Muscle layer of duodenum (tissue), 2 donors: Measurements from ENCODE around the gene CCNT1.
A peak's percentile ranks its signal among the peaks of the same experiment; 100 is the strongest.
"Not testable (repeated sequence)": the region's sequence is repeated elsewhere in the genome, so short reads cannot be mapped to it uniquely, and the experiment has no call there.

Experiments
- H3K27ac ChIP-seq: one replicate; pipeline ENCODE4 v1.7.0; 2013; ENCODE audit warnings: mild to moderate bottlenecking, low read length
- H3K27me3 ChIP-seq: one replicate; pipeline ENCODE4 v1.7.0; 2013; ENCODE audit warnings: low read depth, mild to moderate bottlenecking, control low read depth, low read length
- H3K36me3 ChIP-seq, 2 donors: one replicate each; pipeline ENCODE4 v1.7.0; 2013; ENCODE audit warnings: low read length in 2 of 2, control low read depth in 1 of 2, mild to moderate bottlenecking in 1 of 2; ENCODE audit not compliant: insufficient read depth in 2 of 2, control insufficient read depth in 1 of 2
- H3K4me1 ChIP-seq, 2 donors: one replicate each; pipeline ENCODE4 v1.7.0; 2013; ENCODE audit warnings: low read length in 2 of 2, mild to moderate bottlenecking in 2 of 2, control low read depth in 1 of 2, moderate library complexity in 1 of 2; ENCODE audit not compliant: insufficient read depth in 2 of 2, control insufficient read depth in 1 of 2
- H3K4me3 ChIP-seq, 2 donors: one replicate each; pipeline ENCODE4 v1.7.0; 2013; ENCODE audit warnings: low read length in 2 of 2, low read depth in 1 of 2, mild to moderate bottlenecking in 1 of 2
- H3K9me3 ChIP-seq, 2 donors: one replicate each; pipeline ENCODE4 v1.7.0; 2013; ENCODE audit warnings: low read length in 2 of 2, control low read depth in 1 of 2, mild to moderate bottlenecking in 1 of 2; ENCODE audit not compliant: control insufficient read depth in 1 of 2
- donor health status: healthy.

Gene CCNT1

DNA sequence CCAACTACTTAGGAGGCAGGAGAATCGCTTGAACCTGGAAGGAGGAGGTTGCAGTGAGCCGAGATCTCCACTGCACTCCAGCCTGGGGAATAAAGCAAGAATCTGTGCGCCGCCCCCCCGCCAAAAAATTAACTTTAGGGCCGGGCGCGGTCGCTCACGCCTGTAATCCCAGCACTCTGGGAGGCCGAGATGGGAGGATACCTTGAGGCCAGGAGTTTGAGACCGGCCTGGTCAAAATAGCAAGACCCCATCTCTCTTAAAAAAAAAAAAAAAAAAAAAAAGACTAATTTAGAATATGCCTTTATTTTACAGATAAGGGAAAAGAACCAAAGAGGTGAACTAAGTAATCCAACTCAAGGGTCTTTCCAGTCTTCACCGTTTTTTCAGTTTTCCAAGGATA is 35.6 kb downstream of the CCNT1 start:
- Histone ChIP-seq H3K4me1 (peaks cover 18 to 44% of the 10 kb centered on the region in 2 donors), H3K27ac (peak overlapping the region; percentile 96), H3K4me3 (peak overlapping the region; percentile 98 to 100), H3K9me3 (no peaks in the 10 kb centered on the region), H3K27me3 (no peaks in the 10 kb centered on the region), H3K36me3 (peaks cover 5 to 10% of the 10 kb centered on the region in 2 donors)

DNA sequence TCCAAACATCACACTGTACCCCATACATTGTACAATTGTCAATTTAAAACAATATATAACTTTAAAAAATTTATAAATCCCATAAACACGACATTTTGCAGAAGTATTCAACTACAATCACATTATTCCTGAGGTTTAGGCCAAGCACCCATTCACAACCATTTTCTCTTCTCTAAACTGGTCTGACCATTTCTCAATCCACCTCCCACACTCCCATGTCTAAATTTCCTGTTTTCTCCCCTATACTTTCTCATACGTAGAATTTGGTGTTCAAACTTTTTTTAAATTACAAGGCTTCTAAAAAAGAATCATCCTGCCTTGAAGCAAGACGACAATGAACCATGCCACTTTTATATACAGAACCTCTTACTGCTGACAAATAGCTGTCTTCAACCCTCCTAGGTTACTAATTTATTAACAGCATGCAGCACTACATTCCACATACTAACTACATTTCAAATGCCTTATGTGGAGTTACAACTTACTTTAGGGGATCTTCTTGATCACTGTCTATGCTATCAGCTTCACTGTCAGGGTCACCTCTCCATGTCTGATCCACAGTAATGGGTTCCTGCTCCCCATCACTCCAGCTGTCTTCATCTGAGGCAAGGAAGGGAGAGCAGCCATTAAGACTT is 37.8 kb downstream of the CCNT1 start:
- no peak overlapping the region for H3K27ac ChIP-seq
- peaks cover 5 to 13% of the 10 kb centered on the region in 2 donors for H3K36me3 ChIP-seq
- H3K4me1 ChIP-seq: peaks cover 18 to 48% of the 10 kb centered on the region in 2 donors
- H3K27me3 ChIP-seq: no peaks in the 10 kb centered on the region
- no peaks in the 10 kb centered on the region for H3K9me3 ChIP-seq
- H3K4me3 ChIP-seq: no peak overlapping the region

GRCh38 chr12:48671231-48671856 is 45.2 kb downstream of the CCNT1 start:
- Histone ChIP-seq H3K36me3 (peaks cover 33 to 54% of the 10 kb centered on the region in 2 donors), H3K4me3 (no peak overlapping the region), H3K27me3 (no peaks in the 10 kb centered on the region), H3K4me1 (peaks cover 0 to 4% of the 10 kb centered on the region in 2 donors), H3K9me3 (no peaks in the 10 kb centered on the region), H3K27ac (no peak overlapping the region)

DNA sequence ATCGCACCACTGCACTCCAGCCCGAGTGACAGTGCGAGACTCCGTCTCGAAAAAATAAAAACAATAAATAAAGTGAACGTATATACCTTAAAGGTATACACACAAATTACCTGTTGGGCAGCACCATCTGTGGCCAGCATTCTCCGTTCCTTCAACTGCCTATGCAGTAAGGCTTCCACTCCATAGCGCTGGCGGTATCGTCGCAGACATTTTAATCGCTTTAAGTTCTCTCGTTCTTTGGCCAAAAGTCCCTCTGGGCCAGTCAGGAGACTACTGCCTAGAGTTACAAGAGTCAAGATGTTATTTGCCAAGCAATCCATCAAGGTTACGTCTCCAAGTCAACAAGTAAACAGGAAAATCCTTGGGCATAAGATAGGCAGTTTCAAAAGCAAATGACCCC is 47.5 kb downstream of the CCNT1 start:
- Histone ChIP-seq H3K36me3 (peaks cover 37 to 64% of the 10 kb centered on the region in 2 donors), H3K9me3 (no peaks in the 10 kb centered on the region), H3K4me3 (no peak overlapping the region), H3K27me3 (no peaks in the 10 kb centered on the region), H3K4me1 (peaks cover 0 to under 1% of the 10 kb centered on the region in 2 donors), H3K27ac (no peak overlapping the region)

DNA sequence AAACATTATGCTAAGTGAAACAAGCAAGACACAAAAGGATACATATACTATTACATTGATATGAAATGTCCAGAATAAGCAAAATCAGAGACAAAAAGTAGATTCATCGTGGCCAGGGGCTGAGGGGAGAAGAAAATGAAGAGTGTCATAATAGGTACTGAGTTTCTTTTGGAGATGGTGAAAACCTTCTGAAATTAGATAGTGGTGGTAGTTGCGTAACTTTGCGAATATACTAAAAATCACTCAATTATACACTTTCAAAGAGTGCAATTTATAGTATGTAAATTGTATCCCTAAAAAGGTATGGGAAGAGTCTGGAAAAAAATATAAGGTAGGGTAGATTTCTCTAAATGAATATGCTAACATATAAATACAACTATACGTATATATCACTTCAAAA is 56.6 kb downstream of the CCNT1 start:
- Histone ChIP-seq H3K4me1 (no peaks in the 10 kb centered on the region), H3K27me3 (no peaks in the 10 kb centered on the region), H3K27ac (no peak overlapping the region), H3K4me3 (no peak overlapping the region), H3K9me3 (no peaks in the 10 kb centered on the region), H3K36me3 (peaks cover 37 to 54% of the 10 kb centered on the region in 2 donors)

- Histone ChIP-seq H3K4me1 (no peaks in the 10 kb centered on the region), H3K9me3 (no peaks in the 10 kb centered on the region), H3K27me3 (no peaks in the 10 kb centered on the region), H3K4me3 (no peak overlapping the region), H3K36me3 (peaks cover 48 to 56% of the 10 kb centered on the region in 2 donors), H3K27ac (no peak overlapping the region)
Observed at GRCh38 chr12:48651681-48652080, 64.8 kb downstream of the CCNT1 start.

GRCh38 chr12:48645354-48645753 is 71.2 kb downstream of the CCNT1 start:
- H3K4me1 ChIP-seq, H3K9me3 ChIP-seq, H3K4me3 ChIP-seq, H3K27ac ChIP-seq, H3K27me3 ChIP-seq: not testable (repeated sequence)
- peaks cover 5 to 14% of the 10 kb centered on the region in 2 donors for H3K36me3 ChIP-seq

GRCh38 chr12:48643011-48643410 is 73.5 kb downstream of the CCNT1 start:
- H3K27me3 ChIP-seq: no peaks in the 10 kb centered on the region
- H3K36me3 ChIP-seq: peaks cover 3 to 4% of the 10 kb centered on the region in 2 donors
- H3K9me3 ChIP-seq: no peaks in the 10 kb centered on the region
- no peak overlapping the region for H3K4me3 ChIP-seq
- H3K4me1 ChIP-seq: no peaks in the 10 kb centered on the region
- H3K27ac ChIP-seq: no peak overlapping the region

DNA sequence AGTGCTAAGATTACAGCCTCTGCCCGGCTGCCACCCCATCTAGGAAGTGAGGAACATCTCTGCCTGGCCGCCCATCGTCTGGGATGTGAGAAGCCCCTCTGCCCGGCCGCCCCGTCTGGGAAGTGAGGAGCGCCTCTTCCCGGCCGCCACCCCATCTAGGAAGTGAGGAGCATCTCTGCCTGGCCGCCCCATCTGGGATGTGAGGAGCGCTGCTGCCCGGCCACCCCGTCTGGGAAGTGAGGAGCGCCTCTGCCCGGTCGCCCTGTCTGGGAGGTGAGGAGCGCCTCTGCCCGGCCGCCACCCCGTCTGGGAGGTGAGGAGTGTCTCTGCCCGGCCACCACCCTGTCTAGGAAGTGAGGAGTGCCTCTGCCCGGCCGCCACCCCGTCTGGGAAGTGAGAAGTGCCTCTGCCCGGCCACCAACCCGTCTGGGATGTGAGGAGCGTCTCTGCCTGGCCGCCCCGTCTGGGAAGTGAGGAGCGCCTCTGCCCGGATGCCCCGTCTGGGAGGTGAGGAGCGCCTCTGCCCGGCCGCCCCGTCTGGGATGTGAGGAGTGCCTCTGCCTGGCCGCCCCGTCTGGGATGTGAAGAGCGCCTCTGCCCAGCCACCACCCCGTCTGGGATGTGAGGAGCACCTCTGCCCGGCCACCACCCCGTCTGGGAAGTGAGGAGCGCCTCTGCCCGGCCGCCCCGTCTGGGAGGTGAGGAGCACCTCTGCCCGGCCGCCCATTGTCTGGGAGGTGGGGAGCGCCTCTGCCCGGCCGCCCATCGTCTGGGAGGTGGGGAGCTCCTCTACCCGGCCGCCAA is 74.6 kb downstream of the CCNT1 start:
- not testable (repeated sequence) for H3K4me3 ChIP-seq, H3K9me3 ChIP-seq, H3K36me3 ChIP-seq, H3K27me3 ChIP-seq, H3K27ac ChIP-seq, H3K4me1 ChIP-seq

DNA sequence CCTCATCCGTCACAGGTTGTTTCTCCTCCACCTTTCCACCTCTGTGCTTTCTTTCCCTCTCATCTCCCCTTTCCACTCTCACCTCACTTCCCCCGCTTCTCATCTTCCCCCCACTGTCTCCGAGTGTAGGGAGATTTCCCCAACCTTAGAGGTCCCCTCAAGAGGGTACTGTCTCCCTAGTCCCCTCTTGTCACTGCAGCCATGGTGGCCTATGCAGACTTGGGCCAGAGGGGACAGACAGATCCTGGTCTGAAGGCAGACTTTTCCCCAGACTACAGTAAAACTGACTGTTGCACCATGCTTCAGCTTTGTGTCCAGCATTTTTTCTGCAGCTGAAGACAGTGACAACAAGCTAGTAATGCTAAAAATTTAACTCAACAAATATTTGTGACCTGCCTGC is 75.7 kb downstream of the CCNT1 start:
- Histone ChIP-seq H3K36me3 (no peaks in the 10 kb centered on the region), H3K4me3 (no peak overlapping the region), H3K4me1 (no peaks in the 10 kb centered on the region), H3K27ac (no peak overlapping the region), H3K27me3 (no peaks in the 10 kb centered on the region), H3K9me3 (no peaks in the 10 kb centered on the region)

DNA sequence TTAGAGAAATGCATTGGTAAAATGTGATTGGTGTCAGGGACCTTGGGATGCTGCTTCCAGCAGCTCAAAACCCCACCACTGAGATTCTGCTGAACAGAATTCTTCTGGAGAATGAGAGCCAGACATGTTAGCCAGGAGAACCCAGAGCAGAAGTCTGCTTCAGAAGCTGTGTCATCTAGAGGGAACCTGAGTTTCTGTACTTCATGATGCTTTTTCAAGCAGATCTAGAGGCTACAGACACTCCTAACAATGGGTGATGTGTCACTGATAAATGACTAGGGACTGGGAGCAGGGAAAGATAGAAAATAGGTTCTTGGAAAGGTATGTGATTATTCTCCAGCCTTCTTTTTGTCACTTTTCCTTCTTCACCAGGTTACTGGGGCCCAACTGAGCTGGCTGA is 76.1 kb downstream of the CCNT1 start:
- H3K27ac ChIP-seq: no peak overlapping the region
- H3K27me3 ChIP-seq: no peaks in the 10 kb centered on the region
- H3K9me3 ChIP-seq: no peaks in the 10 kb centered on the region
- no peaks in the 10 kb centered on the region for H3K4me1 ChIP-seq
- H3K4me3 ChIP-seq: no peak overlapping the region
- H3K36me3 ChIP-seq: no peaks in the 10 kb centered on the region
